SKM-1 treated with dmso at 0.1 percent for 144 hours (cell line): Measurements from ENCODE around the gene ARHGEF16.

Source experiments
- DNase-seq: peaks from one replicate; lab custom pipeline; 2025; ENCODE audit not compliant: unreplicated experiment; lab: John Stamatoyannopoulos, UW

ARHGEF16 gene

DNA sequence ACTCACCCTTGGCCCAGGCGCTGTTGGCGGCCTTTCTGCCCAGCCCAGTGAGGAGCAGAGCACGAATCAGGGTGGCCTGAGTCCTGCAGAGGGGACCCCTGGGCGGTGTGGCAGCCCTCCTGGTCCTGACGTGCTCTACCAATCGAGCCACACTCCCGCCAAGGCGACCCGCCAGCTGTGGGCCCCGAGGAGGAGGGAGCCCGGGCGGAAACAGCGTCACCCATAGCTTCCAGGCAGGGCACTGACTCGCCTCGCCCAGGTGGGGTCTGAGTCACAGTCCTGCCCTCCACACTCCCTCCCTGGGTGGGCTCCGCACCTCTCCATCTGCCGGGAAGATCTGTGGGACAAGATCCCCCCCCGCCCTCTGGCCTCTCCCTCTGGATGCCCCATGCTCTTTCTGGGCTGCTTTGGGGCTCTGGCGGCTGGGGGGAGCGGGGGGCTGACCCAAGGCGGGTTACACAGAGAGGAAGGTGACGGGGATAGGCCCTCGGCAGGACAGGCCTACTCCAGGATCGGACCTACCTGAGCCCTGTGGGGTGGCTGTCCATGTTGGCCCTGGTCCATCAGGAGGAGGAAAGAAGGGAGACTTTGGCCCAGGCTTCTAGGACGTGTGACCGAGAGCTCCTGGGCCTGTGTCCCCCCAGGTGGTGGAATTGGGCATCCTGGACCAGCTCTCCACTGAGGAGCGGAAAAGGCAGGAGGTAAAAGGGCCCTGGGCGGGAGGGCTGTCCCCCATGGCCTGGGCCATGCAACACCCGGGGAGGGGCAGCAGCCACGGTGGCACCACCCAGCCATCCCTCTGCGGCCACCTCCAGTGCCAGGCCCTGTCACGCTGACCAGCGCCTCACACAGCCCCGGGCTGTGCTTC, 14.0 kb downstream of the ARHGEF16 start:
- DNase-seq, result no peak

DNA sequence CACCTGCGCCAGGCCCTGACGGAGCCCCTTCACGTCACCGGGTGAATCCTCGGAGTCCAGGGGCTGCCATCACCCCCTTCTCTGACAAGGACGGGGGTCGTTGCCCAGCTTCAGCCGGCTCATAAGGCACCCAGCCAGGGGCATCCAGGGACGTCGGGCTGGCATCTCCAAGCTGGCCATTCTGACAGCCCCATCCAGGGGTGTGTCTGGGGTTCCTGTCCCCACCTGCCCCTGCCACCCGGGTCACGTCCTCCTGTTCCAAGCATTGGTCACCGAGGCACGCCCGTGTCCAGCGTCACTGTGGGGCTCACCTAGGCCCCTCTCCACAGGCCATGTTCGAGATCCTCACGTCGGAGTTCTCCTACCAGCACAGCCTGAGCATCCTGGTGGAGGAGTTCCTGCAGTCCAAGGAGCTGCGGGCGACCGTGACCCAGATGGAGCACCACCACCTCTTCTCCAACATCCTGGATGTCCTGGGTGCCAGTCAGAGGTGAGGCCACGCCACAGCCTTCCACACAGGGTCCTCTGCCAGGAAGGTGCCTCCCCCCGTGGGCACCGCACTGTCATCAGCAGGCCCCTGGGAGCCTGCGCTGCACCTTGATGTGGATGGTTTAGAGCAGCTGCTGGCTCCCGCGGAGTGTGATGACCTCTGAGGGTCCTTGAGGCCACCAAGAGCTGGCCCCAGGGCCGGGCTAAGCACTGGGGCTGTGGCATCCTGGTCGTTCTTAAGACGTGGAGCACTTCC, 14.8 kb downstream of the ARHGEF16 start:
- DNase-seq, result no peak

DNA sequence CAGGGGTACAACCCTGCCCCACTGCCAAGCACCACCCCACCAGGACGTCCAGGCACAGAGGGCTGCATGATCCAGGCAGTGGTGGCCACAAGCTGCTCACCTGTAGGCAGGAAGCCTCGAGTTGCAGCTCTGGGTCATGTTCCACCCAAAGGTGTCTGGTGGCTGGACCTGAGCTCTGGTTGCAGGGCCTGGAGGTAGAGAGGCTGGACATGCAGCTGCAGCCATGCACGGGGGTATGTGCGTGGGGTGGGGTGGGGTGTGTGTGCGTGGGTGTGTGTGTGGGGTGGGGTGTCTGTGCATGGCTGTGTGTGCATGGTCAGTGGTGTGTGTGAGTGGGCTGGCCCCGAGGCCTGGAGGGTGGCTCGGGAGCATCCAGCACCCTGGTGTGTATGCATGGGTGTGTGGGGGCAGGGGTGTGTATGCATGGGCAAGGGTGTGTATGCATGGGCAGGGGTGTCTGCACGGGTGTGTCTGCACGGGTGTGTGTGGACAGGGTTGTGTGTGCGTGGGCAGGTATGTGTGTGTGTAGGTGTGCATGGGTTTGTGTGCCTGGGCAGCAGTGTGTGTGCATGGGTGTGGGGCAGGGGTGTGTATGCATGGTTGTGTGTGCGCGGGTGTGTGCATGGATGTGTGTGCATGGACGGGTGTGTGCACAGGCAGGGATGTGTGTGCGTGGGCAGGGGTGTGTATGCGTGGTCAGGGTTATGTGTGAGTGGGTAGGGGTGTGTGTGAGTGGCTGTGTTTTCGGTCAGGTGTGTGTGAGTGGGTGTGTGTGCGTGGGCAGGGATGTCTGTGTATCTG, 15.6 kb downstream of the ARHGEF16 start:
- DNase-seq, result no peak

DNA sequence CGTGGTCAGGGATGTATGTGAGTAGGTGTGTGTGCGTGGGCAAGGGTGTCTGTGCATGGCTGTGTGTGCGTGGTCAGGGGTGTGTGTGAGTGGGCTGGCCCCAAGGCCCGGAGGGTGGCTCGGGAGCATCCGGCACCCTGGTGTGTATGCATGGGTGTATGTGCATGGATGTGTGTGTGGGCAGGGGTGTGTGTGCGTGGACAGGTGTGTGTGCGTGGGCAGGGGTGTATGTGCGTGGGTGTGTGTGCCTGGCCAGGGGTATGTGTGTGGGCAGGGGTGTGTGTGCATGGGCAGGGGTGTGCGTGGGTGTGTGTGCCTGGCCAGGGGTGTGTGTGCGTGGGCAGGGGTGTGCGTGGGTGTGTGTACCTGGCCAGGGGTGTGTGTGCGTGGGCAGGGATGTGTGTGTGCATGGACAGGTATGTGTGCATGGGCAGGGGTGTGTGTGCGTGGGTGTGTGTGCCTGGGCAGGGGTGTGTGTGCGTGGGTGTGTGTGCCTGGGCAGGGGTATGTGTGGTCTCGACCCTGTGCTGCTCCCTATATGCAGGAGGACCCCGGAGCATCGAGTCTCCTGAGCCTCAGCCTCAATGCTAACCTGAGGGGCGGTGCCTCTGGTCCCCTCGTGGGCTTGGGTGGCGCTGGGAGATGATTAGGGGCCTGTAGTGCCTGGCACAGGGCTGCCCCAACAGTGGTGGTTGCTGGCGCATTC, 16.3 kb downstream of the ARHGEF16 start:
- no peak for DNase-seq

DNA sequence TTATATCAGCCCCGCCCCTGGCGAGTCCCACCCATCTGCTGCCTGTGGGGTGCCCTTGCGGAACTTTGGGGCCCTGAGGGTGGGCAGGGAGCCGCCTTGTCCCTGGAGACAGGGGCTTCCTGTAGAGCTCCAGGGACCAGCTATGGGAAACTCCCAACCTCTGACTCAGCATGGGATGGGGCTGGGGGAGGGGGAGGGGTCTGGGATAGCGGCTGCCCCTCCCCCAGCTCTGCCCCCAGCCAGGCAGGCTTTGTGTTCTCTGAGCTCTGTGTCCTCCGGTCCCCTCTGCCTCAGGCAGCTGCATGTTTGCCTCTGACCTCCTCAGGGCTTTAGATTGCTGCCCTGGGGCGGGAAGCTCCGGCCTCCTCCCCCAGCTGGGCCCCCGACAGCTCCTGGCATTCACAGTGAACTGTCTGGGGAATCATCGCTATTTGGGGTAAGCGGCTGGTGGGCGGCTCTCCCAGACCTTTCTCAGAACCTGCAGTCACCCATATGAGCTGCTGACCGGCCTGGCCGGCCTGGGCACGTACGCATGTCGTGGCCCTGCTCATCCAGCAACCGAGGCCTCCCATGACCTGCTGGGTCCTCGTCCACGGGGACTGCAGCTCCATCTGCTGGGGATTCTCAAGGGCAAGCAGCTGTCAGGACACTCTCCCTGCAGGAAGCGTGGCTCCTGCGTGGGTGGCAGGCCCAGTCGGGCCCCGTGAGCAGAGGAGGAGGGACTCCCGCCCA, 17.1 kb downstream of the ARHGEF16 start:
- no peak for DNase-seq

DNA sequence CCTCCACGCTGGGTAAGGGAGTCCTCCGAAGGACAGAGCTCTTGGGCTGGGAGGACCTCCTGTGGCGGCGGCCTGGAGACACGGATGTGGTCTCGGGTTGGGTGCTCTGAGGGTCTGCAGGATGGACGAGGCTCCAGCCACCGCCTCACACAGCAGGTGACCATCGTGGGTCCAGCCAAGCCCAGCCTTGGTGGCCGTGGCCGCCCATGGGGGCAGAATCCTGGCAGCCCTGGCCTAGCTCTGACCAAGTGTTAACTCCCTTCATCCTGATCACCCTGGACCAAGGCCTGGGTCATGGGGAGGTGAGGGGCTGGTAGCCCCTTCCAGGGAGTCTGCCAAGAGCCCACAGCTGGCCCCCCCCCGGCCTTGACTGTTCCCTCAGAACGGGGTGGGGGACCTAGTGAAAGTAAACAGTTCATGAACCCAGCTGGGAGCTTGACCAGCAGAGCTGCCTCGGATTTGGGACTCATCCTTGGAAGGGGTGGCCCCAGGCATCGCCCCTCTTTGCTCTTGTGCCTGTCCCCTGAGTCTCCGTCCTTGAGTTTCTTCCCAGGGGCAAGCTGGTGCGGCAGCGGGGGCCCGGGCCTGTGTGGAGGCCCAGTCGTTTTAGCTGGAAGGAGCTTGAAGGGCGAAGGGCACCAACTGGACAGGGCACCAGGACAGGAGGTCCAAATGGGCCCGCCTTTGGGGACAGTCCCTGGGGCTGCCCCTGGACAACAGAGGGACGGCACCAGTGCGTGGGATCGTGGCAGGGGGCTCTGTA, 17.8 kb downstream of the ARHGEF16 start:
- no peak for DNase-seq

DNA sequence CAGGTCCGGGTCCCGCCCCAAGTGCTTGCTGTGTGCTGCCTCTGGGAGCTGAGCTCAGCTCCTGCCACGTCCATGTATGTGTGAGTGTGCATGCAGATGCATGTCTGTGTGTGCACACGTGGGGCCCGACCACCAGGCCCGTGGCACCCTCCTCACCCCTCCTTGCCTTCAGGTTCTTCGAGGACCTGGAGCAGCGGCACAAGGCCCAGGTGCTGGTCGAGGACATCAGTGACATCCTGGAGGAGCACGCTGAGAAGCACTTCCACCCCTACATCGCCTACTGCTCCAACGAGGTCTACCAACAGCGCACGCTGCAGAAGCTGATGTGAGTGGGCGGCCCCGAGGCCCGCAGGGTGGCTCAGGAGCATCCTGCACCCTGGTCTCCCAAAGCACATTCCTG, 18.4 kb downstream of the ARHGEF16 start:
- no peak for DNase-seq

DNA sequence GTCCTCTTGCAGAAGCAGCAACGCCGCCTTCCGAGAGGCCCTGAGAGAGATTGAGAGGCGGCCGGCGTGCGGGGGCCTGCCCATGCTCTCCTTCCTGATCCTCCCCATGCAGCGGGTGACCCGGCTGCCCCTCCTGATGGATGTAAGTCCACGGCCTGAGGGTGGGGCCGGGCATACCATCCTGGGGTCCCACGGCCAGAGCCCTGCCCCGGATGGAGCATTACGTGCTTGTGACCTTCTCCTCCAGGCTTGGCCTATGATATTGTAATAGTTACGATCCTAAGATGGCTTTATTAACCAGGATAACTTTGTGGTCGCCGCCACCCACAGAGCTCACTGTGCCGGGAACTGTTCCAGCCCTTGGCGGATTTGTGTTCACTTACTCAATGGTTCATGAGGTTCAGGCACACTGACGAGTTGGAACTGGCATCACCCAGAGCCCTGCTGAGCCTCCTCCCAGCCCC, 18.9 kb downstream of the ARHGEF16 start:
- DNase-seq, result no peak

DNA sequence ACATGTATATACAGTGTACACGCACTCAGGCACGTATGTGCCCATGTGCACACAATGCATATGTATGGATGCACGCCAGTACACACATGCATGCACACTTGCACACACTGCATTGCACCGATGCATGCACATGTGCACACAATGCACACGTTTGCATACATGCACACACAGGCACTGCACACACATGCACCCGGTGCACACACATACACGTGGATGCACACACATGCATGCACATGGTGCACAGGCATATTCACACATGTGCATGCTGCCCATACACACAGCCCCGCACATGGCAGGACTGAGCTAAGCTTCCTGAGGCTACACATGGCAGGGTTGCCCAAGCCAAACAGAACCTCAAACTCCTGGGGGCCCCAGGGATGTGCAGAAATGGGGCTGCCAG, 19.6 kb downstream of the ARHGEF16 start:
- no peak for DNase-seq

DNA sequence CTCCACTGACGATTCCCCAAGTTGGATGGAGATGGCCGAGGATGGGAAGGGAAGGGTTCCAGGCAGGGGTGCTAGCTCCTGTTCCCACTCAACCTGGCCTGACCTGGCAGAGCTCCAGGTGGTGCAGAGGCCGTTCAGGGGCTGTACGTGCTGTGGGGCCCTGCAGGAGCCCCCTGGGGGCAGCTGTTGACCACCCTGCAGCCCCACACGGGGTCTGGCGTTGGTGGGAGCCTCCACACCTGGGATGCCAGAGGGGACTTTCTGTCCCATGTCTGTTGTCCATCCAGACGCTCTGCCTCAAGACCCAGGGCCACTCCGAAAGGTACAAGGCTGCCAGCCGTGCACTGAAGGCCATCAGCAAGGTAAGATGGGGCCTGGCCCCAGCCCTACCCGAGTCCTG, 20.0 kb downstream of the ARHGEF16 start:
- DNase-seq, result no peak

DNA sequence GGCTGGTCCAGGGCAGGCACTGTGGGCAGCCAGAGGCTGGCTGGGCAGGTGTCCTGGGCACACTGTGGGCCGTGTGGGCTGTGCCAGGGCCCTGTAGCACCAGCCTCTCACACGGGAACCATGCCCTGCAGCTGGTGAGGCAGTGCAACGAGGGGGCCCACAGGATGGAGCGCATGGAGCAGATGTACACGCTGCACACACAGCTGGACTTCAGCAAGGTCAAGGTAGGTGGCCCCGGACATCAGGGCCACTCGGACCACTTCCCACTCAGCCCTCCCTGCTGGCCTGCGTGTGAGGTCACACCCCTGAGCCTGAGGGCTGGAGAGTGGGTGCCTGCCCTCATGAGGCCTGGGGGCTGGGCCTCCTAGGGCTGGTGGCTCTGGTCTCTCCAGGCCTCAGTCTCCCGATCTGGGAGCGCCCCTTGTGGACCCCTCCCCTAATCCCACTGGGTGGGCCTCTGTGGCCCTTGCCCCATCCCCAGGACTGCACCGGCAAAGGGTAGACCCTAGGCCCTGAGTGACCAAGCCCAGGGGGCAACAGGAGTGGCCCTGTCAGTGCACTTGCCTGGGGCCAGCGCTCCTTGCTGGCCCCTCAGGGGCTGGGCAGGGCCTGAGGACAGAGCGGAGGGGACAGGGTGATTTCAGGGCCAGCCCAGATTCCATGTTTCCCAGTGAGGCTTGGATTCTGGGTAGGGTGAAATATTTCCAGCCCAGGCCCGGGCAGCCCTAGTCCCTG, 21.5 kb downstream of the ARHGEF16 start:
- DNase-seq, result no peak

DNA sequence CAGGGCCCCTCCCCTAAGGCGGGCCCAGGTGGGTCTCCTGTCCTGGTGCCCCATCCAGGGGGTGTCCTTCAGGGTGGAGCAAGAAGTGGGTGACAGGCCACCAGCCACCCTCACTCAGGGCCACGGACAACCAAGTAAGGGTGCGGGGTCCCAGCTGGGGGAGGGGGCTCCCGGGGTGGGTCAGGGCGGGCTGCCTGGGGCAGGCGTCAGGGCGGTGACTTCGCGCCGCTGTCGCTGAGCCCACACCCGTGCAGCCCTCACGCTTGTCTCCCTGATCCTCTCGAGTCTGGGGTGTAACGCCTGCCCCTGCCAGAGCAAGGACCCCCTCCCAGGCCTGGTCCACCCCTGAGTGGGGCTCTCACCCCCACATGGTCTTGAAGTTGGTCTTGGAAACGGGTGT, 22.2 kb downstream of the ARHGEF16 start:
- no peak for DNase-seq

DNA sequence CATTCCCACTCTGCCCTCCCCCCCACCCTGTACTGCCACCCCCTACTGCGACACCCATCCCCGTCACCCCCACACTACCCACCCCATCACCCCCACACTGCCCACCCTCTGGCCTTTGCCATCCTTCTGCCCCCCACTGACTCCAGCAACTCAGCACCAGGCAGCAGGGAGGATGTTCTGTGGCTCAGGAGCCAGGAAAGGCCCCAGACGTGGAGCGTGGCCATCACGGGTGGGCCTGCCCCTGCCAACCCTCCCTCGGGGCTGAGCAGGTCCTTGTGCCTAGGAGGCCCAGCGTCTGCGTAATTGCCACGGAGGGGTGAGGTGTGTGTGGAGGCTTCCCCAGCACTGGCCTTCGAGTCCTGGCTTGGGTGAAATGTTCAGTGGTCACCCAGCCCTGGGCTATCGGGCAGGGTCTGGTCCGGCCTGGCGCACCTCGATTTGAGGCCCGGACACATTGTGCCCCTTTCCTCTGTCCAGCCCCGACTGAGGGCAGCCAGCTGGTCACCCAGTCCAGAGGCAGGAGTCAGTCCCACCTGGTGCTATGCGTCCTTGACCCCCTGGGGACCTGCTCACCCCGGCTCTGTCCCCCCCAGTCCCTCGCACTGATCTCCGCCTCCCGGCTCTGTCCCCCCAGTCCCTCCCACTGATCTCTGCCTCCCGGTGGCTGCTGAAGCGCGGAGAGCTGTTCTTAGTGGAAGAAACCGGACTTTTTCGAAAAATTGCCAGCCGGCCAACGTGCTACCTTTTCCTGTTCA, 23.0 kb downstream of the ARHGEF16 start:
- DNase-seq, result no peak

DNA sequence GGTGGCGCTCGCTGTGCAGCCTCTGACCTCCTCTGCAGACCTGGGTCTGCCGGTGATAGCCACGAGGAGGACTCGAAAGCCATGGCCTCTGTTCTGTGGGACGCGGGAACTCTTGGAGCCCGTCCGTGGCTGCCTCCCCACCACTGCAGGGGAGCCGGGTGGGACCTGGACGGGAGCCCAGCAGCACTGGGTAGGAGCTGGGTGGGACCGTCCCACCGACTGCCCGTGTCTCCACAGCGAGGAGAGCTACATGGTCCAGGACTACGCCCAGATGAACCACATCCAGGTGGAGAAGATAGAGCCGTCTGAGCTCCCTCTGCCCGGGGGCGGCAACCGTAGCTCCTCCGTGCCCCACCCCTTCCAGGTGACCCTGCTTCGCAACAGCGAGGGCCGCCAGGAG, 23.7 kb downstream of the ARHGEF16 start:
- DNase-seq, result no peak

DNA sequence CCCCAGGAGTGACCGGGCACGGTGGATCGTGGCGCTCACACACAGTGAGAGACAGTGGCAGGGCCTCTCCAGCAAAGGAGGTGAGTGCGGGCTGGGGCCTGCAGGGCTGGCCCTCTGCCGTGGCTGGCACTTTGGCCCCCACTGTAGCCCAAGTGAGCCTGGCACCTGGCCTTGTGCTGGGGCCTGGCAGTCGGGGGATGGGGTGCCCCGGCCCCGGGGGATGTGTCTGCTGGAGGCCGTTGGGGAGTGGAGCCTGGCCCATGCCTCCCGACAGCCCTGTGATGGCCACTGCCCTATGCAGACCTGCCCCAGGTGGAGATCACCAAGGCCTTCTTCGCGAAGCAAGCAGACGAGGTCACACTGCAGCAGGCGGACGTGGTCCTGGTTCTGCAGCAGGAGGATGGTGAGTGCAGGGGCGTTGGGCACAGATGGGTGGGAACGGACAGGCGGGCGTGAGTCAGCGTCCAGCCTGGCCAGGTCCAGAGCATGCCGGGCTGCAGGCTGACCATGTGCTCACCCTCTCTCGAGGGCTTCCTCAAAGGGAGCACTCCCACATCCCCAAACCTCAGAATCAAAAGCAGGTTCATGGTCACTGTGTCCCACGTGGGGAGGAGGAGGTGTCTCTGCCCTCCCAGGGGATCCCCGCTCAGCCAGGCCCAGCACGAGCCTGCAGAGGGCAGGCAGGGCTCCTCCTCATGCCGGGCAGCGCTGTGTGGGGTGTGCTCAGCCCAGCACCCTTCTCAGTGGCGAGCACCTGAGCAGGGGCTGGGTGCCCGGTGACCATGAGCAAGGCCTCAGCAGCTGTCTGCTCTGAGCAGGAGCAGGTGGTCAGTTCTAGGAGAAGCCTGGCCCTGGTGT, 25.3 kb downstream of the ARHGEF16 start:
- no peak for DNase-seq

DNA sequence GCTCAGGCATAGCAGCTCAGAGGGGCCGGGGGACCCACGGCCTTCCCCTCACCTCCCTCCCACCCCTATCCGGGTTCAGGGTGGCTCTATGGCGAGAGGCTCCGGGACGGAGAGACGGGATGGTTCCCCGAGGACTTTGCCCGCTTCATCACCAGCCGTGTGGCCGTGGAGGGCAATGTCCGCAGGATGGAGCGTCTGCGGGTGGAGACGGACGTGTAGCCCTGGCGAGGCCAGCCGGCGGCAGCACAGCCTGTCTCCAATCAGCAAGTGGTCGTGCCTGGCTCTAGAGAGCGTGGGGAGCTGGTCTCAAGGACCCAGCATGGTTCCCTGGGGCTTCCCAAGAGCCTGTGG, 25.9 kb downstream of the ARHGEF16 start:
- no peak for DNase-seq

DNA sequence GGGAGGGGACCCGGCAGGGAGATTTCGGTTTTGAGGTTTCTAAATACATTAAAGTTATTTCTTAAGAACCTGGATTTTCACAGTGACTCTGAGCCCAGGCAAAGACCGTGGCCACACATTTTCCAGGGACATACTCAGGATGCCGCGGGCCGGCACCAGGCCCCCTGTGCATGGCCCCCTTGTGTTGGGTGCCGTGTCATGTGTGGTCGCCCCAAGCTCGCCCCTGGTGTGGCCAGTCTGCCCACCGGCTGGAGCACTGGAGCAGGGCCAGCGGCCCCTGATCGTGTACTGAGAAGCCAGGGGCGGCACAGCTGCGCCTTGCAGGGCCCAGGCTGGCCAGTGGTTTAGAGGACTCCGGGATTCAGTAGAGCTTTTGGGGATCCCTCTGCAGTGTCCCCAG, 26.6 kb downstream of the ARHGEF16 start:
- DNase-seq, result no peak
